SK-N-SH treated with all-trans-retinoic acid at 6 μM for 48 hours (cell line): Measurements from ENCODE around the gene TMEM259.
"Not testable (repeated sequence)": the region's sequence is repeated elsewhere in the genome, so short reads cannot be mapped to it uniquely, and the experiment has no call there.

ENCODE experiments used
- CREB5 ChIP-seq: fragments of 250-450 bp; sonication (Bioruptor Pico); IDR thresholded peaks from 2 replicates; pipeline ENCODE4 v1.5.1; 2020; ENCODE audit warnings: low read depth, mild to moderate bottlenecking, moderate library complexity
- ESRRG ChIP-seq: fragments of 250-450 bp; sonication (Bioruptor Pico); IDR thresholded peaks from 2 replicates; pipeline ENCODE4 v1.6.1; 2021; ENCODE audit warnings: mild to moderate bottlenecking
- PATZ1 ChIP-seq: fragments of 250-450 bp; sonication (Bioruptor Pico); IDR thresholded peaks from 2 replicates; pipeline ENCODE4 v1.8.0; 2020; ENCODE audit warnings: mild to moderate bottlenecking, moderate library complexity, borderline replicate concordance
- POU6F1 ChIP-seq: fragments of 250-450 bp; sonication (Bioruptor Pico); IDR thresholded peaks from 2 replicates; pipeline ENCODE4 v1.8.0; 2021; ENCODE audit warnings: low read depth, mild to moderate bottlenecking, moderate library complexity, borderline replicate concordance
- RARB ChIP-seq: fragments of 250-450 bp; sonication (Bioruptor Pico); IDR thresholded peaks from 2 replicates; pipeline ENCODE4 v1.8.0; 2021; ENCODE audit warnings: mild to moderate bottlenecking, moderate library complexity
- SNAI2 ChIP-seq: fragments of 250-450 bp; sonication (Bioruptor Pico); IDR thresholded peaks from 2 replicates; pipeline ENCODE4 v1.5.0; 2020; ENCODE audit warnings: mild to moderate bottlenecking, moderate library complexity
- TCF4 ChIP-seq: fragments of 250-450 bp; sonication (Bioruptor Pico); IDR thresholded peaks from 2 replicates; pipeline ENCODE4 v1.8.0; 2021; ENCODE audit warnings: mild to moderate bottlenecking, moderate library complexity, borderline replicate concordance
- TOX ChIP-seq: fragments of 250-450 bp; sonication (Bioruptor Pico); IDR thresholded peaks from 2 replicates; pipeline ENCODE4 v1.8.0; 2021; ENCODE audit warnings: mild to moderate bottlenecking, moderate library complexity, borderline replicate concordance
- ZC3H10 ChIP-seq: fragments of 250-450 bp; sonication (Bioruptor Pico); IDR thresholded peaks from 2 replicates; pipeline ENCODE4 v1.5.1; 2021; ENCODE audit warnings: mild to moderate bottlenecking, moderate library complexity
- ZFP3 ChIP-seq: fragments of 250-450 bp; sonication (Bioruptor Pico); IDR thresholded peaks from 2 replicates; pipeline ENCODE4 v1.5.0; 2020; ENCODE audit warnings: mild to moderate bottlenecking, moderate library complexity
- ZNF565 ChIP-seq: fragments of 450-650 bp; formaldehyde crosslinking; conservative IDR thresholded peaks from 2 replicates; pipeline ENCODE4 v1.5.0; 2020; ENCODE audit warnings: low read depth, mild to moderate bottlenecking, moderate library complexity
- ZNF8 ChIP-seq: fragments of 450-650 bp; formaldehyde crosslinking; IDR thresholded peaks from 2 replicates; pipeline ENCODE4 v1.5.0; 2020; ENCODE audit warnings: mild to moderate bottlenecking, moderate library complexity

- TF ChIP-seq PATZ1 (CRISPR knock-in tag); POU6F1 (CRISPR knock-in tag); ZC3H10; TCF4 (CRISPR knock-in tag); RARB (CRISPR knock-in tag); ESRRG (CRISPR knock-in tag); SNAI2 (CRISPR knock-in tag); ZNF565 (CRISPR knock-in tag); CREB5 (CRISPR knock-in tag); ZNF8; ZFP3 (CRISPR knock-in tag); TOX (CRISPR knock-in tag): not testable (repeated sequence)
These were observed 2.9 kb upstream of the TMEM259 start for GRCh38 chr19:1023883-1024188.
